ENCODE results near the gene RPS4Y1.

Gene RPS4Y1

GRCh38 chrY:2874211-2874610, 32.8 kb downstream of the RPS4Y1 start:
- DNase-seq (ENCODE audit: low read depth in 3 of 3, low spot score in 1 of 3) = no peak

DNA sequence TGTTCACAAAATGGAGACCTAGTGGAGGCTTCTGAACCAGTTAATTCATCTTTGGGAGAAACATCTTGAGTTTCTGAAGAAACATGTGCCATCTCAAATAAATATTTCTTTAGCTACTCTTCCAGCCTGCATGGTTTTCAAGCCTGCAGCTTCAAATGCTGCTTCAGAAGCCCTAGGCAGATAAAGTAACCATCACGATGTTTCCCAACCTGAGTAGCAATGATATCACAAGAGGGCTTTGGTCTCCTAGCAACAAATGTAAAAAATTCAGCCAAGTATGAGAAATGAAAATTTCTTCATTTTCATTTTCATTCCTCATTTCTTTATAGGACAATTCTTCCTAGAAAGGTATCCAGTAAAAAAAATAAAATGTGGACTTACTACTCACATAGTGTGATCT, 42.2 kb downstream of the RPS4Y1 start:
- no peak for DNase-seq (ENCODE audit: low read depth in 3 of 3, low spot score in 1 of 3)

GRCh38 chrY:2885880-2886279, 44.5 kb downstream of the RPS4Y1 start:
- no peak for DNase-seq (ENCODE audit: low read depth in 3 of 3, low spot score in 1 of 3)

- DNase-seq (ENCODE audit: low read depth in 3 of 3, low spot score in 1 of 3) = no peak
Measured at GRCh38 chrY:2887386-2887785, 46.0 kb downstream of the RPS4Y1 start.

- no peak for DNase-seq (ENCODE audit: low read depth in 3 of 3, low spot score in 1 of 3)
Measured at GRCh38 chrY:2887955-2888354, 46.6 kb downstream of the RPS4Y1 start.

GRCh38 chrY:2893471-2893870, 52.1 kb downstream of the RPS4Y1 start:
- no peak for DNase-seq (ENCODE audit: low read depth in 3 of 3, low spot score in 1 of 3)

GRCh38 chrY:2896050-2896449, 54.6 kb downstream of the RPS4Y1 start:
- DNase-seq (ENCODE audit: low read depth in 3 of 3, low spot score in 1 of 3) = no peak

GRCh38 chrY:2907356-2907755, 66.0 kb downstream of the RPS4Y1 start:
- DNase-seq (ENCODE audit: low read depth in 3 of 3, low spot score in 1 of 3) = no peak

DNA sequence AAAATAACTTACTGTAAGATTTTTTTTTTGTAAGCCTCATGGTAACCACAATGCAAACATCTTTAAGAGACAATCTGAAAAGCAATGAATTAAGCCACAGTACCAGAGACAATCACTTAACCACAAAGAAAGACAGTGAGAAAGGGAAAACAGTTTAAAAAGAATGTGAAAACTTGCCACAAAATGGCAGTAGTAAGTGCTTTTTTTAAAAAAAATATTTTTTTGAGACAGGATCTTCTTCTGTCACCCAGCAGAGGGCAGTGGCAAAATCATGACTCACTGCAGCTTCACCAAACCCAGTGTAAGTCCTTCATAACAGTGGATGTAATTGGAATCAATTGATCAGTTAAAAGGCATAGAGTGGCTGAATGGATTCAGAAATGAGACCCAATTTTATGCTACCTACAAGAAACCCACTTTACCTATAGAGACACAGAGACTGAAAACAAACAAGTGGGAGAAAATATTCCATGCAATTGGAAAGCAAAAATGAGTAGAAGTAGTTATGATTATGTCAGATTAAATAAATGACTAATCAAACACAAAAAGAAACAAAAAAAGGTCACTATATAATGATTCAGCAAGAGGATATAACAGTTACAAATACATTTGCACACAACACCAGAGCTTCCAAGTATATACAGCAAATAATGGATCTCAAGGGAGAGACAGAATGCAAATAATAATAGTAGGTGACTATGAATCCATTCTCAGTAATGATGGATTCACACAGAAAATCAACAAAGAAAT, 71.8 kb downstream of the RPS4Y1 start:
- DNase-seq (ENCODE audit: low read depth in 3 of 3, low spot score in 1 of 3) = peak in 1 of 3 donors; percentile 4
